ENCODE data around the gene DEGS2. TPM values are rescaled to one million over a fixed set of nuclear protein-coding genes. Genes with fewer than 3 reads are reported as not detected.

The DEGS2 gene
- total RNA-seq (2014; rRNA removed; shearing (Covaris generic)) (0.35 and 0.63 TPM in 2 replicates), polyA plus RNA-seq (2016; fragmentation: Nextera tagmentation; extraction: Ambion mirVana) (1.0 and 2.2 TPM in 2 replicates)
- long read RNA-seq, full-length matches to known transcripts = 1 of 1 reads
- long read RNA-seq, partial matches to known transcripts = 0 of 1 reads
- long read RNA-seq, other reads (novel, unspliced or antisense) = 0 of 1 reads

DNA sequence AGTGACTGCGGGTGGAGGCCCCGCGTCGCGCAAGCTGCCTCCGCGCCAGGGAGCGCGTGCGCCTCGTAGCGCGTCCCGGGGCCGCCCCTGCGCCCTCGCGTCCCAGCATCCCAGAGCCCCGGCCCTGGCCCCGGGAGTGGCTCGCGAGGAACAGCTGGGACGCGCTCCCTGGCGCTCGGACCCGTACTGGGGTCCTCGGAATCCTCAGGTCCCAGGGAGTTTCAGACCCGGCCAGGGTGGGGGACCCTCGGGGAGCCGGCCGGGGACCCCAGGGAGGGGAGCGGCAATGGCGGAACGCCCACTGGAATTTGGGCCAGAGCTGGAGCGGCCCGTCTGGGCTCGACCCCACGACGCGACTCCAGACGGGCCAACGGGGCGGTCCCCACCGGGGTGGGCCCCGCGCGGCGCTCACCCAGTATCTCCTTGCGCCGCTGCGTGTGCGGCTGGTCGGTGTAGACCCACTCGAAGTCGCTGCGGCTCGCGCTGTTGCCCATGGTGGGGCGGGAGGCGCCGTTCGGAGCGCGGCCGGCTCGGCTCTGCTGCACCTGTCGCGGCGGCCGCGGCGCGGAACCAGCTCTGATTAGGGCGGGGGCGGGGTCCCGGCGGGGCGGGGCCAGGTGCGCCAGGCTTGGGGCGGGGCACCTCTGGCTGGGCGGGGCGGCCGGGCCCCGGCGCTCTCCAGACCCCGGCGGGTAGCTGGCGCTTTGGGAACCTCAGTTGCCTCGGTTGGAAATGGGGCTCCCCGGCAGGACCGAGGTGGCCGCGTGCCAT is at the start of gene DEGS2:
TSS of gene DEGS2 (minus strand) at position 552 of the 771 bp plus-strand sequence. CDS start at position 494, 58 bp downstream.
- peak within 1 kb of the TSS; percentile 68 for H3K4me3 Mint-ChIP-seq
- DNase-seq (ENCODE audit: low spot score) = peak; percentile 87
- peak within 1 kb of the TSS; percentile 92 for H3K4me2 ChIP-seq

More for the DNA sequence above, at the start of gene DEGS2:
- H3F3A ChIP-seq (replicated peaks; ENCODE audit: low read depth) = no peaks in the 10 kb centered on the region
- H3K27ac ChIP-seq (ENCODE audit: low read depth) = no peak within 1 kb of the TSS
- no peaks in the 10 kb centered on the region for H3K4me1 ChIP-seq (ENCODE audit: insufficient read depth)
- peak within 1 kb of the TSS; percentile 69 for H3K4me3 ChIP-seq
- H3K4me1 Mint-ChIP-seq = peaks cover 6% of the 10 kb centered on the region; the same call in 2 of the 3 replicates
- no peaks in the 10 kb centered on the region for H3K9me2 ChIP-seq (ENCODE audit: insufficient read depth)
- no peak within 1 kb of the TSS for H3K27ac Mint-ChIP-seq
- TF ChIP-seq, protein P1, sequence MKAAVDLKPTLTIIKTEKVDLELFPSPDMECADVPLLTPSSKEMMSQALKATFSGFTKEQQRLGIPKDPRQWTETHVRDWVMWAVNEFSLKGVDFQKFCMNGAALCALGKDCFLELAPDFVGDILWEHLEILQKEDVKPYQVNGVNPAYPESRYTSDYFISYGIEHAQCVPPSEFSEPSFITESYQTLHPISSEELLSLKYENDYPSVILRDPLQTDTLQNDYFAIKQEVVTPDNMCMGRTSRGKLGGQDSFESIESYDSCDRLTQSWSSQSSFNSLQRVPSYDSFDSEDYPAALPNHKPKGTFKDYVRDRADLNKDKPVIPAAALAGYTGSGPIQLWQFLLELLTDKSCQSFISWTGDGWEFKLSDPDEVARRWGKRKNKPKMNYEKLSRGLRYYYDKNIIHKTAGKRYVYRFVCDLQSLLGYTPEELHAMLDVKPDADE (IDR thresholded peaks at IDR 0.05) = no peak
- TF ChIP-seq ZNF331 (CRISPR knock-in tag; IDR thresholded peaks at IDR 0.05; ENCODE audit: low read depth) (no peak), POLR2AphosphoS5 (IDR thresholded peaks at IDR 0.05; ENCODE audit: low read depth) (peak; percentile 37), JUNB (IDR thresholded peaks at IDR 0.05; ENCODE audit: unreplicated experiment) (no peak), EZH2 (IDR thresholded peaks at IDR 0.05; ENCODE audit: low read depth, unreplicated experiment) (no peak), CREB1 (CRISPR knock-in tag; IDR thresholded peaks at IDR 0.05; ENCODE audit: low read depth) (no peak), ZNF462 (CRISPR knock-in tag; IDR thresholded peaks at IDR 0.05) (no peak)
- H3K36me3 ChIP-seq (ENCODE audit: insufficient read depth) = no peaks in the 10 kb centered on the region
- peak within 1 kb of the TSS; percentile 95 for H2AFZ ChIP-seq
- H3K9me3 Mint-ChIP-seq = peaks cover 4% of the 10 kb centered on the region; the same call in 2 of the 3 replicates
- H4K20me1 ChIP-seq (replicated peaks; ENCODE audit: insufficient read depth) = no peaks in the 10 kb centered on the region; the same call in 1 of the 2 replicates
- peaks cover 56% of the 10 kb centered on the region for H3K27me3 Mint-ChIP-seq (ENCODE audit: insufficient read depth, low read depth, poor library complexity)
- H3K79me2 ChIP-seq (replicated peaks; ENCODE audit: insufficient read depth) = no peaks in the 10 kb centered on the region
- H3K36me3 Mint-ChIP-seq (ENCODE audit: low read depth) = no peaks in the 10 kb centered on the region
- ATAC-seq = peak; percentile 78
- H3K27me3 ChIP-seq (ENCODE audit: insufficient read depth) = peaks cover 51% of the 10 kb centered on the region
